Measurements from ENCODE around the gene PTPRZ1.

Gene PTPRZ1

DNA sequence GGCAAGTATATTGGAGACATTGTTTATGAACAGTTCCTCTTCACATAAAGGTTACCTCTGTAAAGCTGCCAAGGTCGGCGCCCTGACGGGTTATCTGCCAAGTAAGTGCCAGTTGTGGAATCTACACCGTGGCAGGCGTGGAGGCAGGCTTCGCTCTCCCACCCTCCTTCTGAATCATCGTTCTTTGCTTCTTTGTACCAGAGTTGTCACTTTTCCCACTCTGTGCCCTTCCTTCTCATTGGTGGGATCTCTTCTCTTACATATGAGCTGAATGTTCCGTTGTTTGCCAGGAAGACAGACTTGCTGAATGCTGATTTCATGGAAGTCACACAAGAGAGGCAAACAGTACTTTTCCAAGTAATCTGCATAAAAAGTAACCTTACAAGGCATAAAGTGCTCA lies 40.6 kb upstream of the PTPRZ1 start:
- Histone ChIP-seq H3K4ac (ENCODE audit: low read depth in 1 of 2, low read length in 2 of 2) (no peak overlapping the region), H3K9ac (ENCODE audit: low read length) (no peak overlapping the region), H2AFZ (ENCODE audit: low read depth, low read length) (no peak overlapping the region), H3K18ac (ENCODE audit: low read depth in 1 of 2, low read length in 2 of 2) (no peak overlapping the region), H3K79me1 (replicated peaks; ENCODE audit: low read length, poor library complexity, severe bottlenecking) (no peaks in the 10 kb centered on the region), H3K27ac (ENCODE audit: low read length, poor library complexity, severe bottlenecking) (no peak overlapping the region), H3K4me1 (ENCODE audit: control insufficient read depth, insufficient read depth, low read depth, low read length) (no peaks in the 10 kb centered on the region), H3K4me2 (ENCODE audit: low read length, poor library complexity, severe bottlenecking) (no peak overlapping the region), H2BK120ac (ENCODE audit: low read depth, low read length) (no peak overlapping the region), H3K27me3 (ENCODE audit: control insufficient read depth in 1 of 2, insufficient read depth in 1 of 2, low read length in 2 of 2) (no peaks in the 10 kb centered on the region), H3K9me3 (ENCODE audit: control insufficient read depth, low read length) (no peaks in the 10 kb centered on the region), H2BK5ac (ENCODE audit: low read depth, low read length, poor library complexity, severe bottlenecking) (no peak overlapping the region), H2BK15ac (ENCODE audit: low read depth, poor library complexity, severe bottlenecking) (no peak overlapping the region), H4K8ac (ENCODE audit: low read length) (no peak overlapping the region), H4K91ac (ENCODE audit: low read length) (no peak overlapping the region), H3K23ac (ENCODE audit: low read length in 2 of 2) (no peak overlapping the region), H3K14ac (ENCODE audit: low read length in 2 of 2) (no peak overlapping the region), H2BK12ac (ENCODE audit: low read length in 2 of 2) (no peak overlapping the region), H3K4me3 (ENCODE audit: insufficient read depth in 1 of 2, low read depth in 1 of 2, low read length in 2 of 2) (no peak overlapping the region), H3K36me3 (ENCODE audit: control insufficient read depth in 1 of 2, insufficient read depth in 2 of 2, low read depth in 1 of 2, low read length in 2 of 2) (no peaks in the 10 kb centered on the region), H2AK5ac (ENCODE audit: low read length, severe bottlenecking) (no peak overlapping the region)
- 85% methylated on average over 8 of the region's 8 CpGs for WGBS
- no peak for DNase-seq

DNA sequence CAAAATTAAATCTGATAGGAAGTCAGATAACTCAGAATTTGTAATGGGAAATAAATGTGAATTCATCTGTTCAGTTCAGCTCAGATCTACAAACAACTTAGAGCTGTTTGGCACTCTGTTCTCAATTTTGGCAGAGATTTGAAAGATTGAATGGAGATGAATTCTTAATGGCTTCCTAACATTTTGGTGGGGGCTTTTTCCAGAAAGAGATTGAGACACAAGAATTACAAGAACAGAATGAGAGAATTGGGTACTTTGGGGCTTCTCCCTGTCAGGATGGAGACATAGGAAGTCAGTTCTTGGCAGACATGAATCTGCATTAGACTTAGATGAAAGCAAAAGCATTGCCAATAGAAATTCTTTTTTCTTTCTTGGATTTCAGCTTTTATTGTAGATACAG lies 39.0 kb upstream of the PTPRZ1 start:
- no peak overlapping the region for H2AK5ac ChIP-seq (ENCODE audit: low read length, severe bottlenecking)
- no peak overlapping the region for H3K23ac ChIP-seq (ENCODE audit: low read length in 2 of 2)
- H2BK5ac ChIP-seq (ENCODE audit: low read depth, low read length, poor library complexity, severe bottlenecking) = no peak overlapping the region
- no peaks in the 10 kb centered on the region for H3K79me1 ChIP-seq (replicated peaks; ENCODE audit: low read length, poor library complexity, severe bottlenecking)
- H3K4ac ChIP-seq (ENCODE audit: low read depth in 1 of 2, low read length in 2 of 2) = no peak overlapping the region
- no peak overlapping the region for H3K4me3 ChIP-seq (ENCODE audit: insufficient read depth in 1 of 2, low read depth in 1 of 2, low read length in 2 of 2)
- H4K91ac ChIP-seq (ENCODE audit: low read length) = no peak overlapping the region
- no peak for DNase-seq
- H3K36me3 ChIP-seq (ENCODE audit: control insufficient read depth in 1 of 2, insufficient read depth in 2 of 2, low read depth in 1 of 2, low read length in 2 of 2) = no peaks in the 10 kb centered on the region
- no peak overlapping the region for H3K18ac ChIP-seq (ENCODE audit: low read depth in 1 of 2, low read length in 2 of 2)
- no peaks in the 10 kb centered on the region for H3K4me1 ChIP-seq (ENCODE audit: control insufficient read depth, insufficient read depth, low read depth, low read length)
- H2BK12ac ChIP-seq (ENCODE audit: low read length in 2 of 2) = no peak overlapping the region
- H2BK120ac ChIP-seq (ENCODE audit: low read depth, low read length) = no peak overlapping the region
- H3K27me3 ChIP-seq (ENCODE audit: control insufficient read depth in 1 of 2, insufficient read depth in 1 of 2, low read length in 2 of 2) = no peaks in the 10 kb centered on the region
- H2AFZ ChIP-seq (ENCODE audit: low read depth, low read length) = no peak overlapping the region
- no peak overlapping the region for H3K9ac ChIP-seq (ENCODE audit: low read length)
- no peak overlapping the region for H3K27ac ChIP-seq (ENCODE audit: low read length, poor library complexity, severe bottlenecking)
- no peak overlapping the region for H3K4me2 ChIP-seq (ENCODE audit: low read length, poor library complexity, severe bottlenecking)
- no peak overlapping the region for H2BK15ac ChIP-seq (ENCODE audit: low read depth, poor library complexity, severe bottlenecking)
- no peak overlapping the region for H3K14ac ChIP-seq (ENCODE audit: low read length in 2 of 2)
- H3K9me3 ChIP-seq (ENCODE audit: control insufficient read depth, low read length) = no peaks in the 10 kb centered on the region
- no peak overlapping the region for H4K8ac ChIP-seq (ENCODE audit: low read length)

- no peak overlapping the region for H4K91ac ChIP-seq (ENCODE audit: low read length)
- no peak overlapping the region for H3K14ac ChIP-seq (ENCODE audit: low read length in 2 of 2)
- H3K4ac ChIP-seq (ENCODE audit: low read depth in 1 of 2, low read length in 2 of 2) = no peak overlapping the region
- H2BK15ac ChIP-seq (ENCODE audit: low read depth, poor library complexity, severe bottlenecking) = no peak overlapping the region
- H3K18ac ChIP-seq (ENCODE audit: low read depth in 1 of 2, low read length in 2 of 2) = no peak overlapping the region
- H3K9ac ChIP-seq (ENCODE audit: low read length) = no peak overlapping the region
- no peak overlapping the region for H3K4me2 ChIP-seq (ENCODE audit: low read length, poor library complexity, severe bottlenecking)
- H3K23ac ChIP-seq (ENCODE audit: low read length in 2 of 2) = no peak overlapping the region
- H3K9me3 ChIP-seq (ENCODE audit: control insufficient read depth, low read length) = no peaks in the 10 kb centered on the region
- H3K27me3 ChIP-seq (ENCODE audit: control insufficient read depth in 1 of 2, insufficient read depth in 1 of 2, low read length in 2 of 2) = no peaks in the 10 kb centered on the region
- H3K27ac ChIP-seq (ENCODE audit: low read length, poor library complexity, severe bottlenecking) = no peak overlapping the region
- no peaks in the 10 kb centered on the region for H3K79me1 ChIP-seq (replicated peaks; ENCODE audit: low read length, poor library complexity, severe bottlenecking)
- H2AFZ ChIP-seq (ENCODE audit: low read depth, low read length) = no peak overlapping the region
- no peak overlapping the region for H2BK12ac ChIP-seq (ENCODE audit: low read length in 2 of 2)
- H4K8ac ChIP-seq (ENCODE audit: low read length) = no peak overlapping the region
- H3K4me1 ChIP-seq (ENCODE audit: control insufficient read depth, insufficient read depth, low read depth, low read length) = no peaks in the 10 kb centered on the region
- H2BK120ac ChIP-seq (ENCODE audit: low read depth, low read length) = no peak overlapping the region
- no peak overlapping the region for H2AK5ac ChIP-seq (ENCODE audit: low read length, severe bottlenecking)
- H3K4me3 ChIP-seq (ENCODE audit: insufficient read depth in 1 of 2, low read depth in 1 of 2, low read length in 2 of 2) = no peak overlapping the region
- DNase-seq = no peak
- no peaks in the 10 kb centered on the region for H3K36me3 ChIP-seq (ENCODE audit: control insufficient read depth in 1 of 2, insufficient read depth in 2 of 2, low read depth in 1 of 2, low read length in 2 of 2)
- WGBS = no CpG with 5 or more reads among the region's 1 CpG
- H2BK5ac ChIP-seq (ENCODE audit: low read depth, low read length, poor library complexity, severe bottlenecking) = no peak overlapping the region
Observed at GRCh38 chr7:121837462-121837861, 35.5 kb upstream of the PTPRZ1 start.

GRCh38 chr7:121847041-121847440 lies 25.9 kb upstream of the PTPRZ1 start:
- Histone ChIP-seq H3K9me3 (ENCODE audit: control insufficient read depth, low read length) (no peaks in the 10 kb centered on the region), H3K4ac (ENCODE audit: low read depth in 1 of 2, low read length in 2 of 2) (no peak overlapping the region), H3K4me2 (ENCODE audit: low read length, poor library complexity, severe bottlenecking) (no peak overlapping the region)

More at GRCh38 chr7:121847041-121847440, 25.9 kb upstream of the PTPRZ1 start:
- Histone ChIP-seq H2BK120ac (ENCODE audit: low read depth, low read length) (no peak overlapping the region), H3K27ac (ENCODE audit: low read length, poor library complexity, severe bottlenecking) (no peak overlapping the region), H3K23ac (ENCODE audit: low read length in 2 of 2) (no peak overlapping the region), H2AK5ac (ENCODE audit: low read length, severe bottlenecking) (no peak overlapping the region), H3K79me1 (replicated peaks; ENCODE audit: low read length, poor library complexity, severe bottlenecking) (no peaks in the 10 kb centered on the region), H3K9ac (ENCODE audit: low read length) (no peak overlapping the region), H2AFZ (ENCODE audit: low read depth, low read length) (no peak overlapping the region), H3K36me3 (ENCODE audit: control insufficient read depth in 1 of 2, insufficient read depth in 2 of 2, low read depth in 1 of 2, low read length in 2 of 2) (no peaks in the 10 kb centered on the region), H2BK5ac (ENCODE audit: low read depth, low read length, poor library complexity, severe bottlenecking) (no peak overlapping the region), H3K14ac (ENCODE audit: low read length in 2 of 2) (no peak overlapping the region), H3K27me3 (ENCODE audit: control insufficient read depth in 1 of 2, insufficient read depth in 1 of 2, low read length in 2 of 2) (no peaks in the 10 kb centered on the region), H3K18ac (ENCODE audit: low read depth in 1 of 2, low read length in 2 of 2) (no peak overlapping the region), H3K4me1 (ENCODE audit: control insufficient read depth, insufficient read depth, low read depth, low read length) (no peaks in the 10 kb centered on the region), H2BK12ac (ENCODE audit: low read length in 2 of 2) (no peak overlapping the region), H4K8ac (ENCODE audit: low read length) (no peak overlapping the region), H3K4me3 (ENCODE audit: insufficient read depth in 1 of 2, low read depth in 1 of 2, low read length in 2 of 2) (no peak overlapping the region), H4K91ac (ENCODE audit: low read length) (no peak overlapping the region), H2BK15ac (ENCODE audit: low read depth, poor library complexity, severe bottlenecking) (no peak overlapping the region)
- WGBS = 93% methylated on average over 2 of the region's 4 CpGs
- no peak for DNase-seq
